Ascending aorta (tissue), 2 donors: ENCODE data around the gene SHC2. TPM values are rescaled to one million over a fixed set of nuclear protein-coding genes. Genes with fewer than 3 reads are reported as not detected.

Source experiments
- DNase-seq, 2 donors: peaks; one replicate each; pipeline ENCODE4 v3.0.0-alpha.2; 2019; ENCODE audit warnings: low spot score in 2 of 2
- H3K27ac ChIP-seq, 2 donors: fragments of 200-600 bp; sonication (generic); one replicate each; pipeline ENCODE4 v1.5.1; 2016 to 2017; ENCODE audit warnings: mild to moderate bottlenecking in 1 of 2
- H3K27me3 ChIP-seq: fragments of 200-600 bp; sonication (generic); one replicate; pipeline ENCODE4 v1.5.1; 2017
- H3K36me3 ChIP-seq, 2 donors: fragments of 200-600 bp; sonication (generic); one replicate each; pipeline ENCODE4 v1.5.1; 2016
- H3K4me1 ChIP-seq, 2 donors: fragments of 200-600 bp; sonication (generic); one replicate each; pipeline ENCODE4 v1.5.1; 2016 to 2017; ENCODE audit warnings: mild to moderate bottlenecking in 1 of 2
- H3K4me3 ChIP-seq, 2 donors: fragments of 200-600 bp; sonication (generic); one replicate each; pipeline ENCODE4 v1.5.1; 2016 to 2017; ENCODE audit warnings: mild to moderate bottlenecking in 1 of 2
- H3K9me3 ChIP-seq, 2 donors: fragments of 200-600 bp; sonication (generic); one replicate each; pipeline ENCODE4 v1.5.1; 2016
- intact Hi-C: fragments of 100-400 bp; cut with DNase I; formaldehyde crosslinking; loops from one replicate; pipeline ENCODE4 v1.15.1; 2023
- total RNA-seq: library from RNA; depleted of rRNA; stranded (reverse); fragments of >200 nt; gene quantifications from one replicate; pipeline ENCODE4 v1.1.0, GENCODE V29; 2016
- TF ChIP-seq, protein P1 (sequence below), 3 experiments: fragments of 200-600 bp in 2 of 3; fragments of 450-650 bp in 1 of 3; sonication (generic) in 2 of 3; IDR thresholded peaks; one replicate each; pipeline ENCODE4 v1.5.1; 2016 to 2019; ENCODE audit warnings: antibody characterized with exemption in 3 of 3, mild to moderate bottlenecking in 1 of 3, moderate library complexity in 1 of 3

Gene SHC2
- total RNA-seq, 1 donor from 2014 or later = 51.2 TPM

- Histone ChIP-seq H3K27me3 (no peaks in the 10 kb centered on the region), H3K9me3 (no peaks in the 10 kb centered on the region), H3K4me1 (no peaks in the 10 kb centered on the region), H3K27ac (no peak overlapping the region), H3K4me3 (no peak overlapping the region), H3K36me3 (no peaks in the 10 kb centered on the region)
- no peak for DNase-seq
- TF ChIP-seq, protein P1, sequence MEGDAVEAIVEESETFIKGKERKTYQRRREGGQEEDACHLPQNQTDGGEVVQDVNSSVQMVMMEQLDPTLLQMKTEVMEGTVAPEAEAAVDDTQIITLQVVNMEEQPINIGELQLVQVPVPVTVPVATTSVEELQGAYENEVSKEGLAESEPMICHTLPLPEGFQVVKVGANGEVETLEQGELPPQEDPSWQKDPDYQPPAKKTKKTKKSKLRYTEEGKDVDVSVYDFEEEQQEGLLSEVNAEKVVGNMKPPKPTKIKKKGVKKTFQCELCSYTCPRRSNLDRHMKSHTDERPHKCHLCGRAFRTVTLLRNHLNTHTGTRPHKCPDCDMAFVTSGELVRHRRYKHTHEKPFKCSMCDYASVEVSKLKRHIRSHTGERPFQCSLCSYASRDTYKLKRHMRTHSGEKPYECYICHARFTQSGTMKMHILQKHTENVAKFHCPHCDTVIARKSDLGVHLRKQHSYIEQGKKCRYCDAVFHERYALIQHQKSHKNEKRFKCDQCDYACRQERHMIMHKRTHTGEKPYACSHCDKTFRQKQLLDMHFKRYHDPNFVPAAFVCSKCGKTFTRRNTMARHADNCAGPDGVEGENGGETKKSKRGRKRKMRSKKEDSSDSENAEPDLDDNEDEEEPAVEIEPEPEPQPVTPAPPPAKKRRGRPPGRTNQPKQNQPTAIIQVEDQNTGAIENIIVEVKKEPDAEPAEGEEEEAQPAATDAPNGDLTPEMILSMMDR (IDR thresholded peaks at IDR 0.05) = no peak
- intact Hi-C loops = no loop called here
Measured at GRCh38 chr19:468587-469256, 7.9 kb upstream of the SHC2 start.

DNA sequence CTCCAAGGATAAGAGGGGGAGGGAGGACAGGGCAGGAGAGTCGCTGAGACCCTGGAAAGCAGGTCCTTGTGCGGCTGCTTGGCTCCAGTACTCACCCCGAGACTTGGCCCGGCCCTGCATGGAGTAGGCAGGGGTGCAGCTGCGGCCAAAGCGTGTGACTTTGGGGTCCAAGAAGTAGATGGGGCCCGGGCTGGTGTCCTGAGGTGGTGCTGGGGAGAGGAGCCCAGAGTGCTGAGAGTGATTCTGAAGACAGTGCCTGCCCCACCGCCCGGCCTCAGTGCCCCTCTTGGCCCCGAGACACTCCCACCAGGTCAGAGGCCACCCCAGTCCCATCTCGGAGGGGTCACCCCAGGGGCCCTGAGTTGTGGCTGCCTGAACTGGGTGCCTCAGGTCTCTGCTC is 6.7 kb upstream of the SHC2 start:
- DNase-seq = no peak
- no peaks in the 10 kb centered on the region for H3K36me3 ChIP-seq
- TF ChIP-seq, protein P1 (IDR thresholded peaks at IDR 0.05) = no peak
- H3K27me3 ChIP-seq = no peaks in the 10 kb centered on the region
- intact Hi-C loops = no loop called here
- no peak overlapping the region for H3K4me3 ChIP-seq
- no peaks in the 10 kb centered on the region for H3K4me1 ChIP-seq
- H3K9me3 ChIP-seq = no peaks in the 10 kb centered on the region
- H3K27ac ChIP-seq = no peak overlapping the region

- no peaks in the 10 kb centered on the region for H3K27me3 ChIP-seq
Measured at GRCh38 chr19:465056-465816, 4.4 kb upstream of the SHC2 start.

GRCh38 chr19:464208-464545 is 3.3 kb upstream of the SHC2 start:
- TF ChIP-seq, protein P1 (IDR thresholded peaks at IDR 0.05) = no peak
- no peaks in the 10 kb centered on the region for H3K36me3 ChIP-seq
- H3K27ac ChIP-seq = no peak overlapping the region
- no peaks in the 10 kb centered on the region for H3K27me3 ChIP-seq
- no peak for DNase-seq
- H3K9me3 ChIP-seq = no peaks in the 10 kb centered on the region
- H3K4me1 ChIP-seq = peaks cover 0 to 4% of the 10 kb centered on the region in 2 donors
- no peak overlapping the region for H3K4me3 ChIP-seq
- intact Hi-C loops = no loop called here

More at GRCh38 chr19:465056-465816, 4.4 kb upstream of the SHC2 start:
- Histone ChIP-seq H3K27ac (no peak overlapping the region), H3K4me1 (peaks cover 0 to 4% of the 10 kb centered on the region in 2 donors), H3K9me3 (no peaks in the 10 kb centered on the region), H3K36me3 (no peaks in the 10 kb centered on the region), H3K4me3 (no peak overlapping the region)
- DNase-seq = no peak
- intact Hi-C loops = no loop called here
- TF ChIP-seq, protein P1 (IDR thresholded peaks at IDR 0.05) = no peak

- TF ChIP-seq, protein P1 (IDR thresholded peaks at IDR 0.05) = no peak
- no peaks in the 10 kb centered on the region for H3K9me3 ChIP-seq
- no peak overlapping the region for H3K4me3 ChIP-seq
- no peaks in the 10 kb centered on the region for H3K27me3 ChIP-seq
- H3K4me1 ChIP-seq = peaks cover 0 to 4% of the 10 kb centered on the region in 2 donors
- H3K27ac ChIP-seq = no peak overlapping the region
- H3K36me3 ChIP-seq = no peaks in the 10 kb centered on the region
- intact Hi-C loops = no loop called here
- no peak for DNase-seq
Measured at GRCh38 chr19:463483-464207, 2.8 kb upstream of the SHC2 start.
